Esophagus squamous epithelium (tissue), 4 donors: ENCODE measurements around the gene LRWD1.

ENCODE experiments used
- CTCF ChIP-seq, 6 experiments: fragments of 450-650 bp in 4 of 6; fragments of 200-600 bp in 2 of 6; sonication (generic) in 2 of 6; IDR thresholded peaks; one replicate each; pipeline ENCODE4 v1.5.1; 2016 to 2019; ENCODE audit warnings: antibody characterized with exemption in 6 of 6, mild to moderate bottlenecking in 4 of 6, moderate library complexity in 4 of 6
- POLR2A ChIP-seq, 4 donors: fragments of 450-650 bp; IDR thresholded peaks; one replicate each; pipeline ENCODE4 v1.6.1; 2017; ENCODE audit warnings: antibody characterized with exemption in 4 of 4, mild to moderate bottlenecking in 4 of 4, moderate library complexity in 3 of 4

- TF ChIP-seq CTCF (IDR thresholded peaks at IDR 0.05): no peak
- TF ChIP-seq POLR2A (IDR thresholded peaks at IDR 0.05): no peak
Measured at GRCh38 chr7:102471791-102472125, 7.0 kb downstream of the LRWD1 start.
